ENCODE data around the gene FGF23. TPM values are rescaled to one million over a fixed set of nuclear protein-coding genes. Genes with fewer than 3 reads are reported as not detected.

FGF23 gene
- total RNA-seq, 2 donors from 2014 or later = not detected

DNA sequence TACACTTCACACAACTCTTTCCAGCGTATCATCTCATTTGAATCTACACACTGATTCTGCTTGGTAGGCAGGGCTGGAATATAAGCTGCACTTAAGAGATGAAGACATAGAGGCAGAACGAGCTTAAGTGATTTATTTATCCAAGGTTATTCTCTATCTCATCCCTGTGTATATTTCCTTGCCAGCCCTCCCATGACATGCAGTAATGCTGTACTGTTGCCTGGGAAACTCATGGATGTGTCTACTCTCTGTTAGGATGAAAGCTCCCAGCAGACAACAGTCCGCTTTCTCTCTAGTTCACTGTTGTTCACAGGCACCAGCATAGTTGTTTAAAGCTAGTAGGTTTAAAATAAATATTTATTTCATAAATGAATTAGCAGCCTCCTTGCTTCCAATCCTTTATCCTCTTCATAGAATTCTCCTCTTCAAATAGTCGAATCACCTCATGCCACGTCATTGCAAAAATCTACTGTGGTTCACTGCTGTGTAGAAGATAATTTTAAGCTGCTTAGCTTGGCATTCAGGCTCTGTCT is 40.7 kb upstream of the FGF23 start:
- Histone ChIP-seq H3K36me3 (no peaks in the 10 kb centered on the region), H3K27me3 (replicated peaks; ENCODE audit: insufficient read depth) (peaks cover 2% of the 10 kb centered on the region), H3K27ac (no peak overlapping the region), H3K4me3 (no peak overlapping the region), H3K9me3 (no peaks in the 10 kb centered on the region), H3K4me1 (replicated peaks) (no peaks in the 10 kb centered on the region)
- TF ChIP-seq POLR2A (IDR thresholded peaks at IDR 0.05) (no peak), POLR2AphosphoS5 (IDR thresholded peaks at IDR 0.05) (no peak), CTCF (IDR thresholded peaks at IDR 0.05) (no peak)
- DNase-seq (ENCODE audit: low spot score) = no peak
- WGBS = 66% methylated on average over 5 of the region's 5 CpGs
- intact Hi-C loops (cut with DNase I) = no loop called here

- H3K4me1 ChIP-seq (replicated peaks) = no peaks in the 10 kb centered on the region
- no peaks in the 10 kb centered on the region for H3K36me3 ChIP-seq
- no peaks in the 10 kb centered on the region for H3K9me3 ChIP-seq
- no peak for DNase-seq (ENCODE audit: low spot score)
- no peak for TF ChIP-seq CTCF (IDR thresholded peaks at IDR 0.05)
- no peak for TF ChIP-seq POLR2A (IDR thresholded peaks at IDR 0.05)
- TF ChIP-seq POLR2AphosphoS5 (IDR thresholded peaks at IDR 0.05) = no peak
- H3K4me3 ChIP-seq = no peak overlapping the region
- intact Hi-C loops (cut with DNase I) = no loop called here
- 91% methylated on average over 5 of the region's 5 CpGs for WGBS
- no peak overlapping the region for H3K27ac ChIP-seq
- H3K27me3 ChIP-seq (replicated peaks; ENCODE audit: insufficient read depth) = peaks cover 2% of the 10 kb centered on the region
These were observed 39.4 kb upstream of the FGF23 start for GRCh38 chr12:4418913-4419312.

DNA sequence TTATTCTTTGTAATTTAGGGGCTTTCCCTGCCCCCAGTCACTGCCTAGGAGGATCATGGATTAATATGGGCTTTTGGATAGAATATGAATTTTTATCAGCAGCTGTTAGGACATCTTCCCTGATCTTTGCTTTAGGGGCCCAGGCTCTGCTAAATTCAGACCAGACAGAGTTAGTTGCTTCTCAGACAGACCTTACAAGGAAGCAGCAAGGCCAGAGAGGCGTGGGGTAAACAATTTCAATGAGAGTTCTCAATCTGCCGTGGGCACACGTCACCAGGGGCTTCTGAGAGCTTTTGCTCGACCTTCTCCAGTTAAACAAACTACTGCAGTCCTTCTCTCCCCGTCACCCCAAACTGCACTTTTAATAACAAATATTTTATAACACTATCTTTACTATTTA is 38.4 kb upstream of the FGF23 start:
- intact Hi-C loops (cut with DNase I) = no loop called here
- peak overlapping the region; percentile 58 to 71 for H3K27ac ChIP-seq
- 20% methylated on average over 5 of the region's 5 CpGs for WGBS

GRCh38 chr12:4417455-4417854 is 37.9 kb upstream of the FGF23 start:
- 42% methylated on average over 6 of the region's 6 CpGs for WGBS
- Histone ChIP-seq H3K27ac (peak overlapping the region; percentile 58 to 71), H3K4me1 (replicated peaks) (no peaks in the 10 kb centered on the region), H3K4me3 (no peak overlapping the region), H3K36me3 (no peaks in the 10 kb centered on the region), H3K9me3 (no peaks in the 10 kb centered on the region), H3K27me3 (replicated peaks; ENCODE audit: insufficient read depth) (peaks cover 2% of the 10 kb centered on the region)
- peak; percentile 5 for TF ChIP-seq POLR2AphosphoS5 (IDR thresholded peaks at IDR 0.05)
- no peak for TF ChIP-seq POLR2A (IDR thresholded peaks at IDR 0.05)
- no peak for DNase-seq (ENCODE audit: low spot score)
- intact Hi-C loops (cut with DNase I) = no loop called here

More for the DNA sequence above, 38.4 kb upstream of the FGF23 start:
- no peak for TF ChIP-seq POLR2AphosphoS5 (IDR thresholded peaks at IDR 0.05)
- TF ChIP-seq CTCF (IDR thresholded peaks at IDR 0.05) = no peak
- no peak for TF ChIP-seq POLR2A (IDR thresholded peaks at IDR 0.05)
- Histone ChIP-seq H3K4me3 (no peak overlapping the region), H3K4me1 (replicated peaks) (no peaks in the 10 kb centered on the region), H3K36me3 (no peaks in the 10 kb centered on the region), H3K27me3 (replicated peaks; ENCODE audit: insufficient read depth) (peaks cover 2% of the 10 kb centered on the region), H3K9me3 (no peaks in the 10 kb centered on the region)
- DNase-seq (ENCODE audit: low spot score) = no peak

DNA sequence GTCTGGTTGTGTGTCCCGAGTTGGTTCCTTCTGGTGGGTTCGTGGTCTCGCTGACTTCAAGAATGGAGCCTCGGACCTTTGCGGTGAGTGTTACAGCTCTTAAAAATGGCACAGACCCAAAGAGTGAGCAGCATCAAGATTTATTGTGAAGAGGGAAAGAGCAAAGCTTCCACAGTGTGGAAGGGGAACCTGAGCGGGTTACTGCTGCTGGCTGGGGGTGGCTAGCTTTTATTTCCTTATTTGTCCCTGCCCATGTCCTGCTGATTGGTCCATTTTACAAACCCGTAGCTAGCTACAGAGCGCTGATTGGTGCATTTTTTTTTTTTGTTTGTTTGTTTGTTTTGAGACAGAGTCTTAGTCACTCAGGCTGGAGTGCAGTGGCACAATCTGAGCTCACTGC is 36.8 kb upstream of the FGF23 start:
- H3K27me3 ChIP-seq (replicated peaks; ENCODE audit: insufficient read depth) = peaks cover 2% of the 10 kb centered on the region
- H3K4me3 ChIP-seq = no peak overlapping the region
- no peaks in the 10 kb centered on the region for H3K9me3 ChIP-seq
- H3K4me1 ChIP-seq (replicated peaks) = no peaks in the 10 kb centered on the region
- no peak for TF ChIP-seq CTCF (IDR thresholded peaks at IDR 0.05)
- no peak for TF ChIP-seq POLR2AphosphoS5 (IDR thresholded peaks at IDR 0.05)
- TF ChIP-seq POLR2A (IDR thresholded peaks at IDR 0.05) = no peak
- no peak overlapping the region for H3K27ac ChIP-seq
- no peak for DNase-seq (ENCODE audit: low spot score)
- 77% methylated on average over 8 of the region's 8 CpGs for WGBS
- H3K36me3 ChIP-seq = no peaks in the 10 kb centered on the region
- intact Hi-C loops (cut with DNase I) = no loop called here

Data from prostate gland (tissue), 2 donors.